HepG2 (cell line): ENCODE measurements around the gene ARHGEF11. TPM values are rescaled to one million over a fixed set of nuclear protein-coding genes. Genes with fewer than 3 reads are reported as not detected.

Experiments
- BHLHE40 ChIP-seq: IDR thresholded peaks from 2 replicates; pipeline ENCODE4 v1.6.1; 2011; ENCODE audit warnings: low read length, improper control_type of control experiment
- BORCS8-MEF2B ChIP-seq: sonication (generic); formaldehyde crosslinking; IDR thresholded peaks from 2 replicates; pipeline ENCODE4 v1.8.0; 2022; ENCODE audit warnings: mild to moderate bottlenecking, missing genetic modification reagents
- FOXA1 ChIP-seq, 2 experiments: fragments of 450-650 bp in 1 of 2; sonication (generic) in 1 of 2; formaldehyde crosslinking in 1 of 2; IDR thresholded peaks; 2 replicates each; pipeline versions ENCODE4 v1.4.0 to v1.6.1; 2016 to 2020; ENCODE audit warnings: missing genetic modification reagents in 1 of 2
- FOXK1 ChIP-seq: sonication (generic); formaldehyde crosslinking; IDR thresholded peaks from 2 replicates; pipeline ENCODE4 v1.4.0; 2020; ENCODE audit warnings: low read depth, missing genetic modification reagents, borderline replicate concordance
- MTA3 ChIP-seq: sonication (generic); formaldehyde crosslinking; IDR thresholded peaks from 2 replicates; pipeline ENCODE4 v1.4.0; 2020; ENCODE audit warnings: missing genetic modification reagents
- NONO ChIP-seq, 2 experiments: fragments of 450-650 bp in 1 of 2; sonication (generic) in 1 of 2; formaldehyde crosslinking in 1 of 2; IDR thresholded peaks in 1 of 2; conservative IDR thresholded peaks in 1 of 2; 2 replicates each; pipeline versions ENCODE4 v1.6.1 to v1.8.0; 2017 to 2022; ENCODE audit warnings: mild to moderate bottlenecking in 1 of 2, missing genetic modification reagents in 1 of 2, moderate library complexity in 1 of 2
- POLR2AphosphoS5 ChIP-seq: IDR thresholded peaks from 2 replicates; pipeline ENCODE4 v1.6.1; 2012; ENCODE audit warnings: low read depth, low read length
- RBM39 ChIP-seq: fragments of 200-400 bp; formaldehyde crosslinking; IDR thresholded peaks from one replicate; pipeline ENCODE4 v1.6.1; 2018; ENCODE audit warnings: antibody characterized with exemption, mild to moderate bottlenecking, low read depth, low read length; ENCODE audit not compliant: poor library complexity, severe bottlenecking
- SOX5 ChIP-seq: IDR thresholded peaks from 2 replicates; pipeline ENCODE4 v1.6.1; 2016; ENCODE audit warnings: borderline replicate concordance
- SP5 ChIP-seq: IDR thresholded peaks from 2 replicates; pipeline ENCODE4 v1.6.1; 2016; ENCODE audit warnings: low read depth, borderline replicate concordance
- TAF1 ChIP-seq: sonication (generic); formaldehyde crosslinking; IDR thresholded peaks from 2 replicates; pipeline ENCODE4 v1.4.0; 2020; ENCODE audit warnings: missing genetic modification reagents
- TAF15 ChIP-seq: fragments of 200-400 bp; formaldehyde crosslinking; IDR thresholded peaks from one replicate; pipeline ENCODE4 v1.6.1; 2018; ENCODE audit warnings: mild to moderate bottlenecking, low read depth, low read length; ENCODE audit not compliant: poor library complexity, severe bottlenecking
- YY1 ChIP-seq: IDR thresholded peaks from 2 replicates; pipeline ENCODE4 v1.6.1; 2011; ENCODE audit warnings: low read length, low read depth, moderate library complexity, mild to moderate bottlenecking; ENCODE audit not compliant: insufficient read depth, insufficient replicate concordance
- ZNF335 ChIP-seq: sonication (generic); formaldehyde crosslinking; IDR thresholded peaks from 2 replicates; pipeline ENCODE4 v1.4.0; 2020; ENCODE audit warnings: missing genetic modification reagents
- ZNF468 ChIP-seq: sonication (generic); formaldehyde crosslinking; IDR thresholded peaks from 2 replicates; pipeline ENCODE4 v1.8.0; 2022; ENCODE audit warnings: mild to moderate bottlenecking, moderate library complexity, missing genetic modification reagents
- ZNF746 ChIP-seq: sonication (generic); formaldehyde crosslinking; IDR thresholded peaks from 2 replicates; pipeline ENCODE4 v1.8.0; 2022; ENCODE audit warnings: mild to moderate bottlenecking, missing genetic modification reagents
- ZNF75D ChIP-seq: sonication (generic); formaldehyde crosslinking; IDR thresholded peaks from 2 replicates; pipeline ENCODE4 v1.8.1; 2023; ENCODE audit warnings: missing genetic modification reagents, mild to moderate bottlenecking, borderline replicate concordance
- polyA plus RNA-seq, 8 experiments: library from polyadenylated mRNA; depleted of rRNA in 3 of 8; stranded (reverse) in 7 of 8; unstranded in 1 of 8; fragments of >200 nt; fragmentation: Illumina TruSeq in 4 of 8; extraction: Trizol in 4 of 8; gene quantifications; 2 replicates each; pipeline versions ENCODE4 v1.2.1 to v1.2.3, GENCODE V29; 2011 to 2016; ENCODE audit warnings: low read depth in 4 of 8, missing spikeins in 1 of 8, mixed read lengths in 1 of 8; ENCODE audit not compliant: insufficient read depth in 1 of 8
- total RNA-seq, 5 experiments: library from RNA; depleted of rRNA; stranded (reverse); fragments of >200 nt; fragmentation: Illumina TruSeq; extraction: Trizol; gene quantifications; 2 replicates each; pipeline ENCODE4 v1.2.3, GENCODE V29; 2016; ENCODE audit warnings: low read depth in 1 of 5
- TF ChIP-seq, protein P1 (sequence below), 2 experiments: sonication (generic) in 1 of 2; formaldehyde crosslinking in 1 of 2; IDR thresholded peaks; 2 replicates each; pipeline versions ENCODE4 v1.4.0 to v1.6.1; 2018 to 2020; ENCODE audit warnings: missing genetic modification reagents in 2 of 2, borderline replicate concordance in 1 of 2, low read depth in 1 of 2, mild to moderate bottlenecking in 1 of 2, missing biosample characterization in 1 of 2
- TF ChIP-seq, protein P2 (sequence below): IDR thresholded peaks from 2 replicates; pipeline ENCODE4 v1.6.1; 2012; ENCODE audit warnings: low read length, improper control_type of control experiment
- TF ChIP-seq, protein P3 (sequence below): sonication (generic); formaldehyde crosslinking; conservative IDR thresholded peaks from 2 replicates; pipeline ENCODE4 v1.4.0; 2020; ENCODE audit warnings: missing genetic modification reagents

Gene ARHGEF11
- total and polyA plus RNA-seq, 2 of the 13 experiments (the other 11 are each of a cell fraction or from before 2014, with no cell fraction given) = 16.5 to 21.2 TPM

DNA sequence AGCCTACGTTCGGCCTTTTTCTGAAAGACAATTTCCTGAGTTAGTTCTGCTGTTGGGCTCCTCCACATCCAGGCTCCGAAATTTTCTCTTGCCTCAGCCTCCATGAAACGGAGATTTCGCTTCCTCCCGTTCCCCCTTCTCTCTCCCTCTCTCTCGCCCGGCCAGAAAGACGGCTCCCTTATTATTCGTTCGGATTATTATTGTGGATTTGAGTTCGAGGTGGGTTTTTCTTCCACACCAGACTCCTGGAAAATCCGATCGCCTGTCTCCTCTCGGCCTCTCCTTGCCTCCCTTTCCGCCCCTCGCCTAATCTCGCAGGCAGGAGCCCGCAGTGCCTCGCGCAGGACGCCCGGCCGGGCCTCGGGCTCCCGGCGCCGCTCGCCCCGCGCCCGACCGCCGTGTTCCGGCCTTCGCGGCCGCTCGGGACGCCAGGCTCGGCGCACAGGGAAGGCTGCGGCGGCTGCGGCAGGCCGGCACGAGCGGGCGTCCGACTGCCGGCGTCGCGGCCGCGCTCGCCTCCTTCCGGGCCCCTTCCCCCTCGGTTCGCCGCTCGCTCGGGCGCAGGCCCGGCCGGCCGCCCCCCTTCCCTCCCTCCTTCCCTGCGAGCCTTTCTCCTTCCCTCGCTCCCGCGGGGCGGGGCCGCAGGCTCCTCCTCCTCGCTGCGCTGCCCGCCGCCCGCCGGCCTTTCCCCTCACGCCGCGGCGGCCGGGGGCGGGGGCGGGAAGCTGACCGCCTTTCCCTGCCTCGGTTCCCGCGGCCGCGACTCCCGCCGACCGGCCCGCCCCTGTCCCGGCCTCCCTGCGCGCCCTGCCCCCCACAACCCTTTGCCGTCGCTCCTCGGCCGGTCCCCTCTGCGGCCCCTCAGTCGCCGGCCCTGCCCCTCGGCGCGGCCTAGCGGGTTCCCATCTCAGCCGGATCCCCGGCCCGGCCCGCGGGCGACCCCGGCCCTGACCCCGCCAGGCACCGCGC is at the start of gene ARHGEF11 (continued):
- no peak for TF ChIP-seq NONO (IDR thresholded peaks at IDR 0.05)
- TF ChIP-seq NONO (CRISPR knock-in tag; conservative IDR thresholded peaks at IDR 0.05) = peak; percentile 65; the same call in 1 of the 2 replicates
- TF ChIP-seq, protein P1, sequence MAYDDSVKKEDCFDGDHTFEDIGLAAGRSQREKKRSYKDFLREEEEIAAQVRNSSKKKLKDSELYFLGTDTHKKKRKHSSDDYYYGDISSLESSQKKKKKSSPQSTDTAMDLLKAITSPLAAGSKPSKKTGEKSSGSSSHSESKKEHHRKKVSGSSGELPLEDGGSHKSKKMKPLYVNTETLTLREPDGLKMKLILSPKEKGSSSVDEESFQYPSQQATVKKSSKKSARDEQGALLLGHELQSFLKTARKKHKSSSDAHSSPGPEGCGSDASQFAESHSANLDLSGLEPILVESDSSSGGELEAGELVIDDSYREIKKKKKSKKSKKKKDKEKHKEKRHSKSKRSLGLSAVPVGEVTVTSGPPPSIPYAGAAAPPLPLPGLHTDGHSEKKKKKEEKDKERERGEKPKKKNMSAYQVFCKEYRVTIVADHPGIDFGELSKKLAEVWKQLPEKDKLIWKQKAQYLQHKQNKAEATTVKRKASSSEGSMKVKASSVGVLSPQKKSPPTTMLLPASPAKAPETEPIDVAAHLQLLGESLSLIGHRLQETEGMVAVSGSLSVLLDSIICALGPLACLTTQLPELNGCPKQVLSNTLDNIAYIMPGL (CRISPR knock-in tag; IDR thresholded peaks at IDR 0.05; ENCODE audit: borderline replicate concordance in 1 of 2, low read depth in 1 of 2) = peak in 1 of 2 experiments; percentile 13; a peak in 1 of 4 replicates
- peak; percentile 62; the same call in 1 of the 2 replicates for TF ChIP-seq SP5 (CRISPR knock-in tag)
- TF ChIP-seq, protein P2, sequence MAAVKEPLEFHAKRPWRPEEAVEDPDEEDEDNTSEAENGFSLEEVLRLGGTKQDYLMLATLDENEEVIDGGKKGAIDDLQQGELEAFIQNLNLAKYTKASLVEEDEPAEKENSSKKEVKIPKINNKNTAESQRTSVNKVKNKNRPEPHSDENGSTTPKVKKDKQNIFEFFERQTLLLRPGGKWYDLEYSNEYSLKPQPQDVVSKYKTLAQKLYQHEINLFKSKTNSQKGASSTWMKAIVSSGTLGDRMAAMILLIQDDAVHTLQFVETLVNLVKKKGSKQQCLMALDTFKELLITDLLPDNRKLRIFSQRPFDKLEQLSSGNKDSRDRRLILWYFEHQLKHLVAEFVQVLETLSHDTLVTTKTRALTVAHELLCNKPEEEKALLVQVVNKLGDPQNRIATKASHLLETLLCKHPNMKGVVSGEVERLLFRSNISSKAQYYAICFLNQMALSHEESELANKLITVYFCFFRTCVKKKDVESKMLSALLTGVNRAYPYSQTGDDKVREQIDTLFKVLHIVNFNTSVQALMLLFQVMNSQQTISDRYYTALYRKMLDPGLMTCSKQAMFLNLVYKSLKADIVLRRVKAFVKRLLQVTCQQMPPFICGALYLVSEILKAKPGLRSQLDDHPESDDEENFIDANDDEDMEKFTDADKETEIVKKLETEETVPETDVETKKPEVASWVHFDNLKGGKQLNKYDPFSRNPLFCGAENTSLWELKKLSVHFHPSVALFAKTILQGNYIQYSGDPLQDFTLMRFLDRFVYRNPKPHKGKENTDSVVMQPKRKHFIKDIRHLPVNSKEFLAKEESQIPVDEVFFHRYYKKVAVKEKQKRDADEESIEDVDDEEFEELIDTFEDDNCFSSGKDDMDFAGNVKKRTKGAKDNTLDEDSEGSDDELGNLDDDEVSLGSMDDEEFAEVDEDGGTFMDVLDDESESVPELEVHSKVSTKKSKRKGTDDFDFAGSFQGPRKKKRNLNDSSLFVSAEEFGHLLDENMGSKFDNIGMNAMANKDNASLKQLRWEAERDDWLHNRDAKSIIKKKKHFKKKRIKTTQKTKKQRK = no peak
- no peak for TF ChIP-seq MTA3 (CRISPR knock-in tag)
- TF ChIP-seq TAF1 (CRISPR knock-in tag) = peak; percentile 49; the same call in 1 of the 2 replicates
- TF ChIP-seq FOXA1 (IDR thresholded peaks at IDR 0.05) = no peak
- peak; percentile 6; the same call in 1 of the 2 replicates for TF ChIP-seq FOXA1 (CRISPR knock-in tag; IDR thresholded peaks at IDR 0.05)
- TF ChIP-seq BHLHE40 = peak; percentile 54; the same call in 1 of the 2 replicates
- no peak for TF ChIP-seq RBM39
- peak; percentile 71; the same call in 1 of the 2 replicates for TF ChIP-seq BORCS8-MEF2B (CRISPR knock-in tag)
- peak; percentile 26 for TF ChIP-seq YY1
- TF ChIP-seq ZNF746 (CRISPR knock-in tag) = peak; percentile 92
- TF ChIP-seq POLR2AphosphoS5 = peak; percentile 33; the same call in 1 of the 2 replicates
- no peak for TF ChIP-seq ZNF335
- no peak for TF ChIP-seq ZNF468 (CRISPR knock-in tag)
- TF ChIP-seq SOX5 (CRISPR knock-in tag) = no peak
- no peak for TF ChIP-seq ZNF75D
- TF ChIP-seq, protein P3, sequence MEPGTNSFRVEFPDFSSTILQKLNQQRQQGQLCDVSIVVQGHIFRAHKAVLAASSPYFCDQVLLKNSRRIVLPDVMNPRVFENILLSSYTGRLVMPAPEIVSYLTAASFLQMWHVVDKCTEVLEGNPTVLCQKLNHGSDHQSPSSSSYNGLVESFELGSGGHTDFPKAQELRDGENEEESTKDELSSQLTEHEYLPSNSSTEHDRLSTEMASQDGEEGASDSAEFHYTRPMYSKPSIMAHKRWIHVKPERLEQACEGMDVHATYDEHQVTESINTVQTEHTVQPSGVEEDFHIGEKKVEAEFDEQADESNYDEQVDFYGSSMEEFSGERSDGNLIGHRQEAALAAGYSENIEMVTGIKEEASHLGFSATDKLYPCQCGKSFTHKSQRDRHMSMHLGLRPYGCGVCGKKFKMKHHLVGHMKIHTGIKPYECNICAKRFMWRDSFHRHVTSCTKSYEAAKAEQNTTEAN = 0 out of 2 replicates have a peak, but pooled peaks have one; percentile 43
- TF ChIP-seq FOXK1 (CRISPR knock-in tag) = no peak; the same call in 1 of the 2 replicates
- TF ChIP-seq TAF15 = no peak
